IPS-18c (cell line): ENCODE measurements around the gene GAS6.

Experiments used
- H3K4me3 ChIP-seq: 2 replicates; pipeline ENCODE4 v1.7.0; 2013; ENCODE audit warnings: low read depth, mild to moderate bottlenecking, low read length, moderate library complexity; ENCODE audit not compliant: insufficient read depth
- H3K9me3 ChIP-seq: one replicate; pipeline ENCODE4 v1.6.1; 2013; ENCODE audit warnings: mild to moderate bottlenecking, low read length, moderate library complexity; ENCODE audit not compliant: control insufficient read depth, insufficient read depth

Gene GAS6

GRCh38 chr13:113820813-113821651, 42.8 kb downstream of the GAS6 start:
- Histone ChIP-seq H3K4me3 (no peak overlapping the region), H3K9me3 (no peaks in the 10 kb centered on the region)

GRCh38 chr13:113819731-113820715, 43.9 kb downstream of the GAS6 start:
- no peaks in the 10 kb centered on the region for H3K9me3 ChIP-seq
- H3K4me3 ChIP-seq = no peak overlapping the region

- Histone ChIP-seq H3K9me3 (no peaks in the 10 kb centered on the region), H3K4me3 (no peak overlapping the region)
These were observed 44.5 kb downstream of the GAS6 start for GRCh38 chr13:113819341-113819730.

- no peak overlapping the region for H3K4me3 ChIP-seq
These were observed 45.1 kb downstream of the GAS6 start for GRCh38 chr13:113818700-113819295.

GRCh38 chr13:113817860-113818691, 45.8 kb downstream of the GAS6 start:
- H3K4me3 ChIP-seq = no peak overlapping the region
- H3K9me3 ChIP-seq = no peaks in the 10 kb centered on the region

More at GRCh38 chr13:113818700-113819295, 45.1 kb downstream of the GAS6 start:
- no peaks in the 10 kb centered on the region for H3K9me3 ChIP-seq

- Histone ChIP-seq H3K4me3 (no peak overlapping the region), H3K9me3 (no peaks in the 10 kb centered on the region)
These were observed 46.7 kb downstream of the GAS6 start for GRCh38 chr13:113816946-113817859.

GRCh38 chr13:113816254-113816929, 47.5 kb downstream of the GAS6 start:
- H3K9me3 ChIP-seq = no peaks in the 10 kb centered on the region
- no peak overlapping the region for H3K4me3 ChIP-seq

GRCh38 chr13:113815151-113816058, 48.5 kb downstream of the GAS6 start:
- H3K4me3 ChIP-seq = no peak overlapping the region

GRCh38 chr13:113814435-113814821, 49.4 kb downstream of the GAS6 start:
- H3K9me3 ChIP-seq = peaks cover 2% of the 10 kb centered on the region
- no peak overlapping the region for H3K4me3 ChIP-seq

More at GRCh38 chr13:113815151-113816058, 48.5 kb downstream of the GAS6 start:
- H3K9me3 ChIP-seq = no peaks in the 10 kb centered on the region

GRCh38 chr13:113813749-113814434, 50.0 kb downstream of the GAS6 start:
- H3K9me3 ChIP-seq = peaks cover 4% of the 10 kb centered on the region
- H3K4me3 ChIP-seq = no peak overlapping the region

- no peak overlapping the region for H3K4me3 ChIP-seq
- H3K9me3 ChIP-seq = peaks cover 4% of the 10 kb centered on the region
These were observed 50.7 kb downstream of the GAS6 start for GRCh38 chr13:113813070-113813748.

- Histone ChIP-seq H3K9me3 (peaks cover 4% of the 10 kb centered on the region), H3K4me3 (no peak overlapping the region)
These were observed 51.5 kb downstream of the GAS6 start for GRCh38 chr13:113812178-113813040.
